ENCODE measurements around the gene U2AF1L4. TPM values are rescaled to one million over a fixed set of nuclear protein-coding genes. Genes with fewer than 3 reads are reported as not detected.

U2AF1L4 gene
- total and polyA plus RNA-seq, 4 donors: 13.0 to 25.5 (median 17.8) TPM

DNA sequence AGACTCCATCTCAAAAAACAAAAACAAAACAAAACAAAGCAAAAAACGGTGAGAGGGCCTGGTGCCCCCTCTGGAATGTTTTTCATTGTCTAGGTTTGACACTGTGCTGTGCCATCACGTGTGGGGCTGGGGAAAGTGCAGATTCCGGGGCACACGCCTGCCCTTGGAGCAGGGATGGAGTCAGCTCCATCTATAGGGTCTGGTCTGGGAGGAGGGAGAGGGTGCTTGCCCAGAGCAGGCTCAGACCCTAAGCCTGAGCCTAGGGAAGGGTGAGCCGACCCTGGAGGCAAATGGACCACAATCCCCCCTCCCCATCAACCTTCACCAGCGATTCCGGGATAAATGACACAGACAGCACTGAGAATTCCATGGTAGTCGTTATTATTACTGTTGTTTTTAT is 51.8 kb downstream of the U2AF1L4 start:
- WGBS, 2 donors: 13 to 17% methylated on average over 8 of the region's 8 CpGs
- no peak for ATAC-seq (ENCODE audit: insufficient read depth, low FRiP score)

More for the DNA sequence above, 51.8 kb downstream of the U2AF1L4 start:
- no peaks in the 10 kb centered on the region for H3K9me3 ChIP-seq (ENCODE audit: control insufficient read depth in 4 of 4, insufficient read depth in 3 of 4, low read length in 3 of 4)
- no peaks in the 10 kb centered on the region for H3K36me3 ChIP-seq (ENCODE audit: control insufficient read depth in 4 of 4, insufficient read depth in 4 of 4, low read length in 4 of 4)
- DNase-seq: no peak
- no peak overlapping the region for H3K27ac ChIP-seq (ENCODE audit: low read depth in 1 of 2, low read length in 1 of 2)
- no peaks in the 10 kb centered on the region for H3K27me3 ChIP-seq (ENCODE audit: control insufficient read depth in 3 of 3, insufficient read depth in 3 of 3, low read length in 2 of 3)
- H3K4me1 ChIP-seq (ENCODE audit: control insufficient read depth in 5 of 5, insufficient read depth in 5 of 5, low read length in 5 of 5): no peaks in the 10 kb centered on the region
- TF ChIP-seq, protein P1, sequence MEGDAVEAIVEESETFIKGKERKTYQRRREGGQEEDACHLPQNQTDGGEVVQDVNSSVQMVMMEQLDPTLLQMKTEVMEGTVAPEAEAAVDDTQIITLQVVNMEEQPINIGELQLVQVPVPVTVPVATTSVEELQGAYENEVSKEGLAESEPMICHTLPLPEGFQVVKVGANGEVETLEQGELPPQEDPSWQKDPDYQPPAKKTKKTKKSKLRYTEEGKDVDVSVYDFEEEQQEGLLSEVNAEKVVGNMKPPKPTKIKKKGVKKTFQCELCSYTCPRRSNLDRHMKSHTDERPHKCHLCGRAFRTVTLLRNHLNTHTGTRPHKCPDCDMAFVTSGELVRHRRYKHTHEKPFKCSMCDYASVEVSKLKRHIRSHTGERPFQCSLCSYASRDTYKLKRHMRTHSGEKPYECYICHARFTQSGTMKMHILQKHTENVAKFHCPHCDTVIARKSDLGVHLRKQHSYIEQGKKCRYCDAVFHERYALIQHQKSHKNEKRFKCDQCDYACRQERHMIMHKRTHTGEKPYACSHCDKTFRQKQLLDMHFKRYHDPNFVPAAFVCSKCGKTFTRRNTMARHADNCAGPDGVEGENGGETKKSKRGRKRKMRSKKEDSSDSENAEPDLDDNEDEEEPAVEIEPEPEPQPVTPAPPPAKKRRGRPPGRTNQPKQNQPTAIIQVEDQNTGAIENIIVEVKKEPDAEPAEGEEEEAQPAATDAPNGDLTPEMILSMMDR (IDR thresholded peaks at IDR 0.05; ENCODE audit: control extremely low read depth, extremely low read depth): no peak
- H3K9ac ChIP-seq (ENCODE audit: insufficient read depth in 1 of 2, low read length in 2 of 2): no peak overlapping the region
- no peak overlapping the region for H3K4me3 ChIP-seq

Other genes with a start within 250 kb of the U2AF1L4 start
- gene DMKN, start 231.8 kb downstream of the U2AF1L4 start, total RNA-seq: 100 to 1,000 TPM in 1 of 2 donors, 10 to 100 TPM in 1; 84.6 to 127 TPM
- 100 to 1,000 TPM in 1 of 2 donors, 10 to 100 TPM in 1; 79.0 to 278 TPM for gene DMKN, start 231.8 kb downstream of the U2AF1L4 start, polyA plus RNA-seq
- under 1 TPM in 1 of 2 donors, not detected in 1; 0.09 TPM for gene SBSN, start 217.1 kb downstream of the U2AF1L4 start, total RNA-seq
- under 1 TPM; 0.08 to 0.39 TPM for gene SBSN, start 217.1 kb downstream of the U2AF1L4 start, polyA plus RNA-seq
- gene GAPDHS, start 212.0 kb downstream of the U2AF1L4 start, total RNA-seq: not detected
- gene GAPDHS, start 212.0 kb downstream of the U2AF1L4 start, polyA plus RNA-seq: not detected
- gene TMEM147, start 199.8 kb downstream of the U2AF1L4 start, total RNA-seq: 10 to 100 TPM; 39.0 to 98.8 TPM
- gene TMEM147, start 199.8 kb downstream of the U2AF1L4 start, polyA plus RNA-seq: 100 to 1,000 TPM; 150 to 167 TPM
- not detected for gene ATP4A, start 181.8 kb downstream of the U2AF1L4 start, total RNA-seq
- gene ATP4A, start 181.8 kb downstream of the U2AF1L4 start, polyA plus RNA-seq: under 1 TPM in 1 of 2 donors, not detected in 1; 0.01 TPM
- gene PMIS2, start 159.2 kb downstream of the U2AF1L4 start, total RNA-seq: not detected
- not detected for gene PMIS2, start 159.2 kb downstream of the U2AF1L4 start, polyA plus RNA-seq
- 10 to 100 TPM; 13.9 to 15.8 TPM for gene HAUS5, start 132.7 kb downstream of the U2AF1L4 start, total RNA-seq
- gene HAUS5, start 132.7 kb downstream of the U2AF1L4 start, polyA plus RNA-seq: 10 to 100 TPM in 1 of 2 donors, 1 to 10 TPM in 1; 6.0 to 16.5 TPM
- gene RBM42, start 116.4 kb downstream of the U2AF1L4 start, total RNA-seq: 10 to 100 TPM; 28.4 to 77.4 TPM
- 10 to 100 TPM; 68.6 to 84.0 TPM for gene RBM42, start 116.4 kb downstream of the U2AF1L4 start, polyA plus RNA-seq
- gene ETV2, start 103.7 kb downstream of the U2AF1L4 start, total RNA-seq: 1 to 10 TPM in 1 of 2 donors, under 1 TPM in 1; 0.31 to 1.0 TPM
- 1 to 10 TPM; 1.2 to 2.5 TPM for gene ETV2, start 103.7 kb downstream of the U2AF1L4 start, polyA plus RNA-seq
- 100 to 1,000 TPM; 202 to 338 TPM for gene COX6B1, start 97.1 kb downstream of the U2AF1L4 start, total RNA-seq
- 1,000 to 10,000 TPM in 1 of 2 donors, 100 to 1,000 TPM in 1; 679 to 1,407 TPM for gene COX6B1, start 97.1 kb downstream of the U2AF1L4 start, polyA plus RNA-seq
- not detected for gene UPK1A, start 78.9 kb downstream of the U2AF1L4 start, total RNA-seq
- gene UPK1A, start 78.9 kb downstream of the U2AF1L4 start, polyA plus RNA-seq: under 1 TPM in 1 of 2 donors, not detected in 1; 0.03 TPM
- gene ZBTB32, start 40.9 kb downstream of the U2AF1L4 start, total RNA-seq: under 1 TPM; 0.28 to 0.63 TPM
- under 1 TPM; 0.22 to 0.50 TPM for gene ZBTB32, start 40.9 kb downstream of the U2AF1L4 start, polyA plus RNA-seq
- 10 to 100 TPM; 24.9 to 41.0 TPM for gene KMT2B, start 27.4 kb downstream of the U2AF1L4 start, total RNA-seq
- 10 to 100 TPM; 21.7 to 30.0 TPM for gene KMT2B, start 27.4 kb downstream of the U2AF1L4 start, polyA plus RNA-seq
- gene IGFLR1, start 3.0 kb downstream of the U2AF1L4 start, total RNA-seq: 10 to 100 TPM in 1 of 2 donors, 1 to 10 TPM in 1; 3.8 to 32.3 TPM
- gene IGFLR1, start 3.0 kb downstream of the U2AF1L4 start, polyA plus RNA-seq: 10 to 100 TPM; 19.6 to 72.5 TPM
- gene PSENEN, start 233 bp upstream of the U2AF1L4 start, total RNA-seq: 100 to 1,000 TPM in 1 of 2 donors, 10 to 100 TPM in 1; 36.8 to 129 TPM
- gene PSENEN, start 233 bp upstream of the U2AF1L4 start, polyA plus RNA-seq: 100 to 1,000 TPM in 1 of 2 donors, 10 to 100 TPM in 1; 84.2 to 196 TPM
- 10 to 100 TPM in 1 of 2 donors, 1 to 10 TPM in 1; 4.4 to 11.4 TPM for gene LIN37, start 3.2 kb upstream of the U2AF1L4 start, total RNA-seq
- 10 to 100 TPM; 16.2 TPM for gene LIN37, start 3.2 kb upstream of the U2AF1L4 start, polyA plus RNA-seq
- 10 to 100 TPM; 13.2 to 44.8 TPM for gene HSPB6, start 11.6 kb upstream of the U2AF1L4 start, total RNA-seq
- 10 to 100 TPM; 22.5 to 26.4 TPM for gene HSPB6, start 11.6 kb upstream of the U2AF1L4 start, polyA plus RNA-seq
- gene PROSER3, start 12.8 kb upstream of the U2AF1L4 start, total RNA-seq: 10 to 100 TPM; 10.5 to 32.2 TPM
- gene PROSER3, start 12.8 kb upstream of the U2AF1L4 start, polyA plus RNA-seq: 10 to 100 TPM; 10.0 to 13.6 TPM
- gene ARHGAP33, start 30.1 kb upstream of the U2AF1L4 start, total RNA-seq: 10 to 100 TPM; 16.2 to 16.6 TPM
- gene ARHGAP33, start 30.1 kb upstream of the U2AF1L4 start, polyA plus RNA-seq: 1 to 10 TPM; 3.1 to 8.2 TPM
- not detected for gene PRODH2, start 67.4 kb upstream of the U2AF1L4 start, total RNA-seq
- not detected for gene PRODH2, start 67.4 kb upstream of the U2AF1L4 start, polyA plus RNA-seq
- under 1 TPM in 1 of 2 donors, not detected in 1; 0.23 TPM for gene NPHS1, start 107.1 kb upstream of the U2AF1L4 start, total RNA-seq
- under 1 TPM in 1 of 2 donors, not detected in 1; 0.02 TPM for gene NPHS1, start 107.1 kb upstream of the U2AF1L4 start, polyA plus RNA-seq
- gene KIRREL2, start 111.5 kb upstream of the U2AF1L4 start, total RNA-seq: 1 to 10 TPM in 1 of 2 donors, not detected in 1; 1.2 TPM
- under 1 TPM; 0.04 to 0.10 TPM for gene KIRREL2, start 111.5 kb upstream of the U2AF1L4 start, polyA plus RNA-seq
- gene APLP1, start 123.2 kb upstream of the U2AF1L4 start, total RNA-seq: 1 to 10 TPM; 1.7 to 2.3 TPM
- 1 to 10 TPM in 1 of 2 donors, under 1 TPM in 1; 0.94 to 6.5 TPM for gene APLP1, start 123.2 kb upstream of the U2AF1L4 start, polyA plus RNA-seq
- gene NFKBID, start 155.1 kb upstream of the U2AF1L4 start, total RNA-seq: 10 to 100 TPM; 12.6 to 25.3 TPM
- gene NFKBID, start 155.1 kb upstream of the U2AF1L4 start, polyA plus RNA-seq: 10 to 100 TPM; 14.7 to 18.1 TPM
- 10 to 100 TPM in 1 of 2 donors, 1 to 10 TPM in 1; 5.4 to 33.2 TPM for gene HCST, start 157.1 kb upstream of the U2AF1L4 start, total RNA-seq
- gene HCST, start 157.1 kb upstream of the U2AF1L4 start, polyA plus RNA-seq: 100 to 1,000 TPM in 1 of 2 donors, 10 to 100 TPM in 1; 89.1 to 118 TPM
- 100 to 1,000 TPM in 1 of 2 donors, 10 to 100 TPM in 1; 17.0 to 282 TPM for gene TYROBP, start 162.9 kb upstream of the U2AF1L4 start, total RNA-seq
- gene TYROBP, start 162.9 kb upstream of the U2AF1L4 start, polyA plus RNA-seq: 1,000 to 10,000 TPM in 1 of 2 donors, 100 to 1,000 TPM in 1; 552 to 1,276 TPM
- gene LRFN3, start 191.0 kb upstream of the U2AF1L4 start, total RNA-seq: 10 to 100 TPM in 1 of 2 donors, 1 to 10 TPM in 1; 3.6 to 14.0 TPM
- 1 to 10 TPM; 6.2 to 8.9 TPM for gene LRFN3, start 191.0 kb upstream of the U2AF1L4 start, polyA plus RNA-seq
- 10 to 100 TPM; 11.4 to 19.7 TPM for gene SDHAF1, start 249.8 kb upstream of the U2AF1L4 start, total RNA-seq
- gene SDHAF1, start 249.8 kb upstream of the U2AF1L4 start, polyA plus RNA-seq: 10 to 100 TPM; 18.6 to 25.8 TPM